MM.1S (cell line): ENCODE measurements around the gene ATP5F1C.

Source experiments
- DNase-seq: peaks from one replicate; pipeline ENCODE4 v3.0.0-alpha.2; 2015
- H2AFZ ChIP-seq: fragments of 300-600 bp; sonication (generic); 2 replicates; pipeline ENCODE4 v1.6.0; 2016; ENCODE audit warnings: antibody characterized with exemption, low read length
- H3F3A ChIP-seq: fragments of 300-600 bp; sonication (generic); 2 replicates; pipeline ENCODE4 v1.6.1; 2016; ENCODE audit warnings: mild to moderate bottlenecking, antibody characterized with exemption, low read length, moderate library complexity, mixed read lengths; ENCODE audit not compliant: insufficient read depth
- H3K27ac ChIP-seq: fragments of 300-600 bp; sonication (generic); 2 replicates; pipeline ENCODE4 v1.5.1; 2016; ENCODE audit warnings: mild to moderate bottlenecking, low read length
- H3K27me3 ChIP-seq: fragments of 300-600 bp; sonication (generic); replicated peaks from 2 replicates; pipeline ENCODE4 v1.6.0; 2016; ENCODE audit warnings: low read length; ENCODE audit not compliant: insufficient read depth
- H3K36me3 ChIP-seq: fragments of 300-600 bp; sonication (generic); replicated peaks from 2 replicates; pipeline ENCODE4 v1.6.1; 2016; ENCODE audit warnings: mild to moderate bottlenecking, low read length, mixed read lengths; ENCODE audit not compliant: insufficient read depth
- H3K4me1 ChIP-seq: fragments of 300-600 bp; sonication (generic); 2 replicates; pipeline ENCODE4 v1.6.1; 2016; ENCODE audit warnings: low read length, mixed read lengths
- H3K4me2 ChIP-seq: fragments of 300-600 bp; sonication (generic); 2 replicates; pipeline ENCODE4 v1.6.0; 2016; ENCODE audit warnings: low read depth, low read length
- H3K4me3 ChIP-seq: fragments of 300-600 bp; sonication (generic); 2 replicates; pipeline ENCODE4 v1.5.1; 2016; ENCODE audit warnings: low read length, mixed read lengths
- H3K79me2 ChIP-seq: fragments of 300-600 bp; sonication (generic); 2 replicates; pipeline ENCODE4 v1.6.1; 2016; ENCODE audit warnings: mixed run types, low read length, mixed read lengths
- H3K9ac ChIP-seq: fragments of 300-600 bp; sonication (generic); 2 replicates; pipeline ENCODE4 v1.6.1; 2016; ENCODE audit warnings: low read length, mixed read lengths
- H3K9me2 ChIP-seq: fragments of 300-600 bp; sonication (generic); replicated peaks from 2 replicates; pipeline ENCODE4 v1.6.1; 2016; ENCODE audit warnings: mild to moderate bottlenecking, low read length, mixed read lengths; ENCODE audit not compliant: insufficient read depth
- H3K9me3 ChIP-seq: fragments of 300-600 bp; sonication (generic); replicated peaks from 2 replicates; pipeline ENCODE4 v1.6.1; 2016; ENCODE audit warnings: mild to moderate bottlenecking, low read length, mixed read lengths; ENCODE audit not compliant: insufficient read depth
- H4K20me1 ChIP-seq: fragments of 300-600 bp; sonication (generic); 2 replicates; pipeline ENCODE4 v1.6.1; 2016; ENCODE audit warnings: mild to moderate bottlenecking, low read length, moderate library complexity, mixed read lengths; ENCODE audit not compliant: insufficient read depth
- CTCF ChIP-seq: fragments of 300-600 bp; sonication (generic); IDR thresholded peaks from 2 replicates; pipeline ENCODE4 v1.5.1; 2016; ENCODE audit warnings: antibody characterized with exemption, low read length, mixed read lengths
- EZH2 ChIP-seq: fragments of 300-600 bp; sonication (generic); optimal IDR thresholded peaks from 2 replicates; pipeline ENCODE3; 2017; ENCODE audit warnings: low read depth, mild to moderate bottlenecking, antibody characterized with exemption, low read length, mixed read lengths
- EZH2phosphoT487 ChIP-seq: fragments of 300-600 bp; sonication (generic); IDR thresholded peaks from 2 replicates; pipeline ENCODE4 v1.6.1; 2018; ENCODE audit warnings: antibody characterized with exemption, low read length

ATP5F1C gene

GRCh38 chr10:7829289-7829834, 41.4 kb downstream of the ATP5F1C start:
- DNase-seq, result no peak
- Histone ChIP-seq H3K4me1 (no peaks in the 10 kb centered on the region), H3K27ac (no peak overlapping the region), H4K20me1 (no peaks in the 10 kb centered on the region), H2AFZ (no peak overlapping the region), H3K79me2 (peaks cover 34% of the 10 kb centered on the region), H3K27me3 (no peaks in the 10 kb centered on the region), H3K36me3 (peaks cover 3% of the 10 kb centered on the region; the same call in 1 of the 2 replicates), H3K4me2 (no peak overlapping the region), H3K9me3 (no peaks in the 10 kb centered on the region), H3K4me3 (no peak overlapping the region), H3F3A (no peaks in the 10 kb centered on the region), H3K9ac (no peak overlapping the region), H3K9me2 (no peaks in the 10 kb centered on the region)
- TF ChIP-seq EZH2phosphoT487, result no peak
- no peak for TF ChIP-seq CTCF
- no peak for TF ChIP-seq EZH2

- Histone ChIP-seq H3K4me3 (no peak overlapping the region), H2AFZ (no peak overlapping the region), H3K9ac (no peak overlapping the region), H3K4me1 (no peaks in the 10 kb centered on the region), H3K79me2 (peaks cover 49% of the 10 kb centered on the region), H3F3A (no peaks in the 10 kb centered on the region), H3K9me3 (no peaks in the 10 kb centered on the region), H4K20me1 (no peaks in the 10 kb centered on the region), H3K36me3 (no peaks in the 10 kb centered on the region), H3K27ac (no peak overlapping the region), H3K27me3 (no peaks in the 10 kb centered on the region), H3K9me2 (no peaks in the 10 kb centered on the region), H3K4me2 (no peak overlapping the region)
- no peak for DNase-seq
- TF ChIP-seq CTCF (no peak), EZH2phosphoT487 (no peak), EZH2 (no peak)
These were observed 44.1 kb downstream of the ATP5F1C start for GRCh38 chr10:7832060-7832459.

- H3K36me3 ChIP-seq, result no peaks in the 10 kb centered on the region
- H3K4me3 ChIP-seq, result no peak overlapping the region
- H3K9me2 ChIP-seq, result no peaks in the 10 kb centered on the region
- H3K9ac ChIP-seq, result no peak overlapping the region
- no peak overlapping the region for H3K27ac ChIP-seq
- no peak for TF ChIP-seq EZH2phosphoT487
- TF ChIP-seq CTCF, result no peak
- no peak for TF ChIP-seq EZH2
- H3K4me1 ChIP-seq, result no peaks in the 10 kb centered on the region
- H3K27me3 ChIP-seq, result no peaks in the 10 kb centered on the region
- H3F3A ChIP-seq, result no peaks in the 10 kb centered on the region
- no peak overlapping the region for H3K4me2 ChIP-seq
- H3K9me3 ChIP-seq, result no peaks in the 10 kb centered on the region
- H2AFZ ChIP-seq, result no peak overlapping the region
- H3K79me2 ChIP-seq, result peaks cover 42% of the 10 kb centered on the region
- DNase-seq, result no peak
- H4K20me1 ChIP-seq, result no peaks in the 10 kb centered on the region
These were observed 45.2 kb downstream of the ATP5F1C start for GRCh38 chr10:7833210-7833609.
